ENCODE measurements around the gene RNF26.

RNF26 gene

DNA sequence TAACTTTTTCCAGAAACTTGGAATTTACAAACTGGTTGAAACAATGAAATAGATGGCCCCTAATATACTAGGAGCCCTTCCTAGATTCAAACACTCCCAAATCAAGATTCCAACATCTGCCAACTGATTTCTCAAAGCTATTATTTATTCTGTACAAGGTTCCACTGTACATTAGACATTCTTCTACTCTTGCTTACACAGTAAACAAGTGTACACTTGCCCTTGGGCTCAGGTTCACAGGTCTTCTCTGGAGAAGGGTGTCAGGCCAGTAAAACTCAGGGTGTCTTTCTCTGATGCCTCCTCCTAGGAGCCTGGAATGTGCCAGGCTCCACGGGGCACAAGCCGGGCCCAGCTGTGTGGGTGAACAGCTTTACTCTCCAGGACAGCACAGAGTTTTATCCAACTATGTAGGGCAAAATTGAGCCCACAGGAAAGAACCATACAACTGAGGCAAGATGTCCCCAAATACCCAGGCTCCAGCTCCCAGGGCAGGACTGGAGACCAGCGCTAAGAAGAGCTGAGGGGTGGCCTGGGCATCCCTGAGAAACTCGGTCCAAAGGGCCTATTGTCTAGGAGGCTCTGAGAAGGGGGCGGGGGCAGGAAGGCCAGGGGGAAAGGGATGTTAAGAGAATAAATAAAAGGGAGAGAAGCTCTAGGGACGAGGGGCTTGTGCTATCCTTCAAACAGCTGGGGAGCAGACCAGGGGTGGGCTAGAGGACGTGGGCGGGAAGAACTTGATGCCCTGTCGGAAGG is 20.9 kb downstream of the RNF26 start:
- H3K36me3 ChIP-seq (replicated peaks in 1 of 2; ENCODE audit: control insufficient read depth in 2 of 2, insufficient read depth in 2 of 2, low read length in 2 of 2): peaks cover 0 to 2% of the 10 kb centered on the region in 2 donors
- no peak overlapping the region for H3K23ac ChIP-seq (ENCODE audit: low read depth, low read length, poor library complexity)

DNA sequence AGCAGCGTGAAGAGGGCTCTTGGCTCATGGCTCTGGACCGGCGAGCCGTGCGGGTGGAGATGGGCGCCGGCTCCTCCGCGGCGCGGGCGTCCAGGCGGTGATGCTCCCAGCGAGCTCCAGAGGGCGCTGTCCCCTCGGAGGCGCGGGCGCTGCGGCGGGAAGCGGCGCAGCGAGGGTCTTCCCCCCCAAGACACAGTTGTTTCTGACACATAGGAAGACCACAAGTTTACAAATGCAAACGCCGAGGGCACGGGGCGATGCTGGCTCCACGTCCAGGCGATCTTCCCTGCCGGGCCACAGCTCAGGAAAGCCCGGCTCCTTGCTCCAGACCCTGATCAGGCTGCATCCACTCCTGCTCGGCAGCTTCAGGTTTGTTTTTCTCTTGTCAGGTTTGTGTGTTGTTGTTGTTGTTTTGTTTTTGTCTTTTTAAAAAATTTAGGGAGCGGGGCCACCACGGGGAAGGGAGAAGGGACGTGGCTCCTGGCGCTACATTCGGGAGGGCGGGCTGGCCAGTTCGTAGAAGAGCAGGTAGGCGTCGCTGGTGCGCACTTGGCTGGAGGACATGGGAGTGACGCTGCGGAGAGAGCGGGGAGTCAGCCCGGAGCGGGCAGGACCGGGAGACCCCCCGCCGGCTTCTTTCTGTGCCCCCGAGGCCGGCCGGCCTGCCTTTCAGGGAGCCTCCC is 22.2 kb downstream of the RNF26 start:
- WGBS, 2 donors (ENCODE audit: extremely low coverage in 2 of 2, insufficient read length in 2 of 2, insufficient replicate concordance in 1 of 2): no CpG with 5 or more reads among the region's 54 CpGs
- Histone ChIP-seq H3K9ac (ENCODE audit: low read depth, low read length, poor library complexity) (peak overlapping the region; percentile 86), H3K18ac (ENCODE audit: low read length) (peak overlapping the region; percentile 98), H3K4me1 (ENCODE audit: control insufficient read depth in 2 of 2, insufficient read depth in 1 of 2, low read depth in 1 of 2, low read length in 2 of 2) (peaks cover 16 to 34% of the 10 kb centered on the region in 2 donors), H2BK15ac (ENCODE audit: low read length) (no peak overlapping the region), H3K36me3 (replicated peaks in 1 of 2; ENCODE audit: control insufficient read depth in 2 of 2, insufficient read depth in 2 of 2, low read length in 2 of 2) (peaks cover 0 to 2% of the 10 kb centered on the region in 2 donors), H3K4ac (ENCODE audit: low read length) (no peak overlapping the region), H3K79me1 (ENCODE audit: low read depth, low read length) (no peaks in the 10 kb centered on the region), H4K91ac (ENCODE audit: low read depth, low read length, poor library complexity) (no peak overlapping the region), H3K4me2 (ENCODE audit: insufficient read depth, low read length, poor library complexity, severe bottlenecking) (peak overlapping the region; percentile 97), H3K9me3 (replicated peaks in 1 of 2; ENCODE audit: control insufficient read depth in 2 of 2, insufficient read depth in 1 of 2, low read depth in 1 of 2, low read length in 2 of 2) (no peaks in the 10 kb centered on the region), H2AK5ac (ENCODE audit: low read depth, low read length) (no peak overlapping the region), H2AFZ (ENCODE audit: low read length) (peak overlapping the region; percentile 95), H2BK12ac (ENCODE audit: low read length) (no peak overlapping the region), H2BK5ac (ENCODE audit: low read length) (no peak overlapping the region), H4K8ac (ENCODE audit: low read depth, low read length) (no peak overlapping the region), H3K4me3 (ENCODE audit: low read length in 2 of 2) (peak overlapping the region; percentile 45 to 71), H3K14ac (ENCODE audit: low read length) (no peak overlapping the region), H3K23ac (ENCODE audit: low read depth, low read length, poor library complexity) (peak overlapping the region; percentile 52), H2BK120ac (ENCODE audit: low read depth, low read length) (no peak overlapping the region), H3K27ac (replicated peaks; ENCODE audit: low read length) (no peak overlapping the region), H3K27me3 (ENCODE audit: control insufficient read depth in 3 of 3, insufficient read depth in 3 of 3, low read depth in 1 of 3, low read length in 3 of 3) (peaks cover 0 to 21% (median 0%) of the 10 kb centered on the region in 3 experiments)
- DNase-seq (ENCODE audit: low spot score): peak; percentile 72

More for the DNA sequence above, 20.9 kb downstream of the RNF26 start:
- Histone ChIP-seq H3K4me1 (ENCODE audit: control insufficient read depth in 2 of 2, insufficient read depth in 1 of 2, low read depth in 1 of 2, low read length in 2 of 2) (peaks cover 12 to 29% of the 10 kb centered on the region in 2 donors), H4K91ac (ENCODE audit: low read depth, low read length, poor library complexity) (no peak overlapping the region), H2AFZ (ENCODE audit: low read length) (no peak overlapping the region), H3K27ac (replicated peaks; ENCODE audit: low read length) (no peak overlapping the region), H2BK12ac (ENCODE audit: low read length) (no peak overlapping the region), H3K4ac (ENCODE audit: low read length) (no peak overlapping the region), H3K4me2 (ENCODE audit: insufficient read depth, low read length, poor library complexity, severe bottlenecking) (no peak overlapping the region), H3K4me3 (ENCODE audit: low read length in 2 of 2) (no peak overlapping the region), H3K14ac (ENCODE audit: low read length) (no peak overlapping the region), H4K8ac (ENCODE audit: low read depth, low read length) (no peak overlapping the region), H2BK120ac (ENCODE audit: low read depth, low read length) (no peak overlapping the region), H2BK5ac (ENCODE audit: low read length) (no peak overlapping the region), H2AK5ac (ENCODE audit: low read depth, low read length) (no peak overlapping the region), H2BK15ac (ENCODE audit: low read length) (no peak overlapping the region), H3K79me1 (ENCODE audit: low read depth, low read length) (no peaks in the 10 kb centered on the region), H3K18ac (ENCODE audit: low read length) (peak overlapping the region; percentile 65), H3K9ac (ENCODE audit: low read depth, low read length, poor library complexity) (no peak overlapping the region), H3K9me3 (replicated peaks in 1 of 2; ENCODE audit: control insufficient read depth in 2 of 2, insufficient read depth in 1 of 2, low read depth in 1 of 2, low read length in 2 of 2) (peaks cover 0 to under 1% of the 10 kb centered on the region in 2 donors), H3K27me3 (ENCODE audit: control insufficient read depth in 3 of 3, insufficient read depth in 3 of 3, low read depth in 1 of 3, low read length in 3 of 3) (peaks cover 0 to 21% (median 0%) of the 10 kb centered on the region in 3 experiments)
- no CpG with 5 or more reads among the region's 9 CpGs for WGBS, 2 donors (ENCODE audit: extremely low coverage in 2 of 2, insufficient read length in 2 of 2, insufficient replicate concordance in 1 of 2)
- no peak for DNase-seq (ENCODE audit: low spot score)

DNA sequence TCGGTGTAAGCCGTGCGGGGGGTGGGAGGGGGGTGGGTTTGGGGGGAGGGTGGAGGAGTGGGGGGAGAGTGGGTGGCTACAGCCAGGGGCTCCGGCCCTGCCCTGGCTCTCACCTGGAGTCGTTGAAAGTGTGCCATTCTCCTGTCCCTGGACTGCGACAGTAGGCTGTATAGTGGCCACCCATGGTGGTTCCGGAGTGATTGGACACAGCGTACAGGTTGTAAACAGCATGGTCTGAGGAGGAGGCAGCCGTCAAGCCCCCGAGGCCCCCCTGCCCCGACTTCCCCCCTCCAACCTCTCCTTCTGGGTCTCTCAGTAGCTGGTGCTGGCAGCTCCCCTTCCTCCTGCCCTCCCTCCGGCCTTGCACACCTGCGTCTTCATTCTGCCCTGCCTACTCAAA is 22.7 kb downstream of the RNF26 start:
- WGBS, 2 donors (ENCODE audit: extremely low coverage in 2 of 2, insufficient read length in 2 of 2, insufficient replicate concordance in 1 of 2): no CpG with 5 or more reads among the region's 13 CpGs
- Histone ChIP-seq H3K4me3 (ENCODE audit: low read length in 2 of 2) (no peak overlapping the region), H2BK120ac (ENCODE audit: low read depth, low read length) (no peak overlapping the region), H4K91ac (ENCODE audit: low read depth, low read length, poor library complexity) (no peak overlapping the region), H3K18ac (ENCODE audit: low read length) (peak overlapping the region; percentile 84), H3K36me3 (replicated peaks in 1 of 2; ENCODE audit: control insufficient read depth in 2 of 2, insufficient read depth in 2 of 2, low read length in 2 of 2) (peaks cover 0 to 2% of the 10 kb centered on the region in 2 donors), H2BK5ac (ENCODE audit: low read length) (no peak overlapping the region), H2AK5ac (ENCODE audit: low read depth, low read length) (peak overlapping the region; percentile 19), H3K9me3 (replicated peaks in 1 of 2; ENCODE audit: control insufficient read depth in 2 of 2, insufficient read depth in 1 of 2, low read depth in 1 of 2, low read length in 2 of 2) (no peaks in the 10 kb centered on the region), H2BK15ac (ENCODE audit: low read length) (peak overlapping the region; percentile 91), H4K8ac (ENCODE audit: low read depth, low read length) (no peak overlapping the region), H2BK12ac (ENCODE audit: low read length) (no peak overlapping the region), H3K27me3 (ENCODE audit: control insufficient read depth in 3 of 3, insufficient read depth in 3 of 3, low read depth in 1 of 3, low read length in 3 of 3) (peaks cover 0 to 24% (median 0%) of the 10 kb centered on the region in 3 experiments), H3K79me1 (ENCODE audit: low read depth, low read length) (no peaks in the 10 kb centered on the region), H3K14ac (ENCODE audit: low read length) (no peak overlapping the region), H3K9ac (ENCODE audit: low read depth, low read length, poor library complexity) (no peak overlapping the region), H3K4me2 (ENCODE audit: insufficient read depth, low read length, poor library complexity, severe bottlenecking) (peak overlapping the region; percentile 97), H3K27ac (replicated peaks; ENCODE audit: low read length) (no peak overlapping the region), H2AFZ (ENCODE audit: low read length) (peak overlapping the region; percentile 95), H3K23ac (ENCODE audit: low read depth, low read length, poor library complexity) (no peak overlapping the region), H3K4me1 (ENCODE audit: control insufficient read depth in 2 of 2, insufficient read depth in 1 of 2, low read depth in 1 of 2, low read length in 2 of 2) (peaks cover 22 to 36% of the 10 kb centered on the region in 2 donors), H3K4ac (ENCODE audit: low read length) (no peak overlapping the region)
- no peak for DNase-seq (ENCODE audit: low spot score)

Measured in neuronal stem cell (in vitro differentiated cells).